Activated T-cell treated with anti-CD3 and anti-CD28 coated beads for 1 hour (primary cell): Measurements from ENCODE around the gene SEPHS2.

Source experiments
- DNase-seq: peaks from one replicate; pipeline ENCODE4 v3.0.0-alpha.2; 2020; ENCODE audit warnings: low read depth

SEPHS2 gene

DNA sequence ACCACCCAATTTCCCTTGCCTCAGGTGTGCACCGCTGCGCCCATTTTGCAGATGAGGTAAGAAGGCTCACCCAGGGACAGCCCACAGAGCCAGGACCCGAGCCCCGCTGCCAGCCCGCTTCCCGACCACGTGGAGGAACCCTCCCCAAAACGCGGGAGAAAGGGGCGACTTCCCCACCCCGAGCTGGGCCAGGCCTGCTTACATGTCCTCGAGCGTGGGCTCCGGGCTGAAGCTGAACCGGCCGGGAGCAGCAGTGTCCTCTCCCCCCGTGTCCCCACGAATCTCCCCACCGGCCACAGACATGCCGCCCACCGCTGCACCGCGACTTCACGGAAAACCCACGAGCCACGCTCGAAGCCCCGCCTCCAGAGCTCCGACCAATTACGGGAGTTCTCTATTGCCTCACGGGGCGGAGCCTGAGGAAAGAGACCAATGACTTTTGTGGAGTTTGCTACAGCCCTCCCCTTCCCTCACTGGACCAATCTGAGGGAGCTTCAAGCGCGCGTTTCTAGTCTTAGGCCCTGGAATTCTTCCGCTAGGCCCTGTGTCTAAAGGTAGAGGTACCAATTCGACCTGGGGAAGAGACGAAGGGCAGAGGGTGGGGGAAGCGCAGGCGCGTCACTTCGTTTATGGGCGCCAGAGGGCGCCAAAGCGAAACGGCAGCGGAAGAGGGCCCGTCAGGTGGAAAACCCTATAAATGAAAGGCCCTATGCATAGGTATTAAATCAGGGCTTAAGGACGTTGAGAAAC is 15.8 kb downstream of the SEPHS2 start, which contains the start of gene DCTPP1:
DCTPP1 (minus strand) TSS at position 353 of the 750 bp plus-strand sequence; CDS start at position 303, 50 bp downstream.
- DNase-seq = peak; percentile 90

DNA sequence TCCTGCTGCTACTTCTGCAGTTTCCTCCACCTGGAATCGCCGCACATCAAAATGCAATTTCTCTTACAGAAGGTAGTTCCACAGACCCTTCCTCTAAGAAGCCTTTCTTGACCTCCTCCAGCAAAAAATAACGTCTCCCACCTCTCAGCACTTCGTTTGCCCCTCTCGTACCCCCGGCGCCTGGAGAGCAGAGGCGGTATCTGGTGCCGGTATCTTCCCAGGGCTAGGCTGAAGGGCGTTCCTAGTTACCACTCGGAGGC is 16.3 kb downstream of the SEPHS2 start:
- DNase-seq = no peak

DNA sequence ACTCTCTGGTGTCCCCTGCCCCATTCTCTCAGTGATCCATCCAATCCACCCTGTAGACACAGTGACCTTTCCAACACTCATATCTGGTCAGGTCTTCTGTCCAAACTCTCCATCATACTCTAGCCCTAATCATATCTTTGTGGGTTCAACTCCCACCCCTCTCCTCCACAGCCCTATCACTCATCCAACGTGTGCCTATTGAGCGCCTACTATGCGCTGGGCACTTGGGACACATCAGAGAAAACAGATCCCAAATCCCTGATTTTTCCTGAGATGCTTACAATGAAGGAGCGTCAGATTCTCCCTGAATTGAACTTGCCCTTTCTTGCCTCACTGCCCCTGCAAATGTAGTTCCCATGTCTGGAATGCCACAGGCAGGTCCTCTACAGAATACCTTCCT is 17.6 kb downstream of the SEPHS2 start:
- no peak for DNase-seq

DNA sequence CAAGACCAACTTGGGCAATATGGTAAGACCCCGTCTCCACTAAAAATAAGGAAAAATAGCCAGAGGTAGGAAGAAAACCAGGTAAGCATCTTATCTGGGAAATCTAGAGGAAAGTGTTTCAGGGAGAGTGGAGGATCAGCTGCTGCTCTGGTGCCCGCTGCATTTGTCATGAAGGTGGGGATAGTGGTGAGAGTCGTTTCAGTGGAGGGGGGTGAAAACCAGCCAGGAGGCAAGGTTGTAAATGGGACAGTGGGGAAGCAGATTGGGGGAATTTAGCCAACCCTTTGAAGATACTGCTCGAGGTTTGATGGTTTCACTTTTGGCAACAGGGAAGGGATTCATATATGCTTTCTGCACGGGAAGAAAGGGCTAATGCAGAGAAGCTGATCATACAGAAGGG is 24.7 kb downstream of the SEPHS2 start:
- DNase-seq = no peak

DNA sequence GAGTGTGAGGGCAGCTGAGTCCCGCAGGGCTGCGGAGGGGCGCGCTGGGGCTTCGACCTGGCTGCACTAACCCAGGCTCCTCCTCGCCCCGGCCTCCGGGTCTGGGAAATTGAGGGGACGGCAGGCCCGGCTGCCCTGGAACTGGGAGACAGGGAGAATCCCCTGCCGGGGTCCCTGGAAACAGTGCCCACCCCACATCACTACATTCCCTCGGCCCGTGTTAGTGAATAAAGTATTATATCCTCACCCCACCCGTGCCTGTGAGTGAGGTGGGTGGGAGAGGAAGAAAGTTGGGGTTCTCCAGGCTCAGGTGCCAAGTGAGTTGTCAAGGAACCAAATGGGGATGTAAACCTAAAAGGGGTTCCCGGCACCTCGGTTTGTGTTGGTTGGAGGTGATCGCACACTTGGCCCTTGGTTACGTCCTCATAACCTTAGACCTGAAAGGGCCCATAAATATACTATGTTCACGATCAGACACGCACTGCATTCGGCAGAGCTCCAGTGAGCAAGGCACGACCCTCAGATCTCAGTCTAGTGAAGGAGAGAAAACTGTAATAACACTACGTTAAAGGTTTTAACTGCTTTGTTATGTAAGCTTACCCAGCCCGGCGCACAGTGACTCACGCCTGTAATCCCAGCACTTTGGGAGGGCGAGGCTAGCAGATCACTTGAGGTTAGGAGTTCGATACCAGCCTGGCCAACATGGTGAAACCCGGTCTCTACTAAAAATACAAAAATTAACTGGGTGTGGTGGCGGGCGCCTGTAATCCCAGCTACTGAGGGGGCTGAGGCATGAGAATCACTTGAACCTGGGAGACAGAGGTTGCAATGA is 27.1 kb downstream of the SEPHS2 start:
- no peak for DNase-seq

DNA sequence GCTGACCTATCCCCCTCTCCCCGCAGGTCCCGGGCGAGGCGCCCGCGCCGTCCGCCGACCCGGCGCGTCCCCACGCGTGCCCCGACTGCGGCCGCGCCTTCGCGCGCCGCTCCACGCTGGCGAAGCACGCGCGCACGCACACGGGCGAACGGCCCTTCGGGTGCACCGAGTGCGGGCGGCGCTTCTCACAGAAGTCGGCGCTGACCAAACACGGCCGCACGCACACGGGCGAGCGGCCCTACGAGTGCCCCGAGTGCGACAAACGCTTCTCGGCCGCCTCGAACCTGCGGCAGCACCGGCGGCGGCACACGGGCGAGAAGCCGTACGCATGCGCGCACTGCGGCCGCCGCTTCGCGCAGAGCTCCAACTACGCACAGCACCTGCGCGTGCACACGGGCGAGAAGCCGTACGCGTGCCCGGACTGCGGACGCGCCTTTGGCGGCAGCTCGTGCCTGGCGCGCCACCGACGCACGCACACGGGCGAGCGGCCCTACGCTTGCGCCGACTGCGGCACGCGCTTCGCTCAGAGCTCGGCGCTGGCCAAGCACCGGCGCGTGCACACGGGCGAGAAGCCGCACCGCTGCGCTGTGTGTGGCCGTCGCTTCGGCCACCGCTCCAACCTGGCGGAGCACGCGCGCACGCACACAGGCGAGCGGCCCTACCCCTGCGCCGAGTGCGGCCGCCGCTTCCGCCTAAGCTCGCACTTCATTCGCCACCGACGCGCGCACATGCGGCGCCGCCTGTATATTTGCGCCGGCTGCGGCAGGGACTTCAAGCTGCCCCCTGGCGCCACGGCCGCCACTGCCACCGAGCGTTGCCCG is 27.9 kb downstream of the SEPHS2 start:
- DNase-seq = peak; percentile 81

DNA sequence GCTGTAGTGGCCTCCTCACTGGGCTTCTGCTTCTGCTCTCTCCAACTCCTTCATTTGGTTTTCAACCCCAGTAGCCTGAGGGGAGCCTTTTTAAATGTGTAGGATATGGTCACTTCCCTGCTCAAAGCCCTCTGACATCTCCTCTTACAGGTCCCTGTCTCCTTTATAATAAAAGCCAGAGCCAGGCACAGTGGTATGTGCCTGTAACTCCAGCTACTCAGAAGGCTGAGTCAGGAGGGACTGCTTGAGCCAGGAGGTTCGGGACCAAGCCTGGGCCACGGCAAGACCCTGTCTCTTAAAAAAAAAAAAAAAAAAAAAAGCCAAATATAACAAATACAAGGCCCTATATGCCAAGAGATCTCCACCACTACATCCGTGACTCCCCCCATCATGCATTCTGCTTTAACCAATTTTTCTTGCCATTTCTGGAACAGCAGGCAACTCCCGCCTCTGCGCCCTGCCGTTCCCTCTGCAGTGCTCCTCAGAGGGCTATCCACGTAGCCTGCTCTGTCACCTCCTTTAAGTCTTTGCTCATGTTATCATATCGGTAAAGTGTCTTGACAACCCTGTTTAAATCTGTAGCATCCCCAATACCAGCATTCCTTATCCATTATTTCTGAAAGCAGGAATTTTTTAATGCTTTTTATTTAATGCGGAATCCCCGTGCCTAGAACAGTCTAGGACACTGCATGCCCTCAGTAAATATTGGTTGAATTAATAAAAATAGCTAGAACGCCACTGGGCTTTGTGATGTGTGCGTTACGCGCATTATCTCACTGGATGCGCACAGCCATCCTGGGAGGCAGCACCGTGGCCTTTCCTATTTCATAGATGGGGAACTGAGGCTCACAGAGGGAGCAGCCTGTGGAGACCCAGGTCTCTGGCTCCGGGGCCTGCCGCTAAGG is 28.8 kb downstream of the SEPHS2 start:
- no peak for DNase-seq

DNA sequence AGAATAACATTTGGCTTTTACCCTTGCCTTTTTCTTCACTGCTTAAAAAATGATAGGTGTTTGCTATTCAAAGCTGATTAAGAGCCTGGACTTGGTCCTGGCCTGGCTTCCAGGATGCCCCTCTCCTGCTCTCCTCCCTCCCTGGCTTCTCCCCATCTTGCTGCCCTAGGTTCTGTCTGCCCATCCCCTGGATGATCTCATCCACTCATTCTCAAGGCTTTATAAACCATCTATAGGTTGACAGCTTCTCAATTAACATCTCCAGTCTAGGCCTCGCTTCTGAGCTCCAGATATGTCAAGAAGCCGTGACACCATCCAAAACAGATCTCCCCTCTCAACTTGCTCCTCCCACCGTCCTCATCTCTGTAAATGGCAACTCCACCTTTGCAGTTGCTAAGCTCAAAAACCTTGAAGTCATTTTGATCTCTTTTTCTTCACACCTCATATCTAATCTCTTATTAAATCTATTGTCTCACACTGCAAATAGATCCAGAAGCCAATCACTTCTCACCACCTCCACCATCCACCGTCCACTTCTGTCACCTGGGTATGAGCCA is 29.5 kb downstream of the SEPHS2 start:
- no peak for DNase-seq

DNA sequence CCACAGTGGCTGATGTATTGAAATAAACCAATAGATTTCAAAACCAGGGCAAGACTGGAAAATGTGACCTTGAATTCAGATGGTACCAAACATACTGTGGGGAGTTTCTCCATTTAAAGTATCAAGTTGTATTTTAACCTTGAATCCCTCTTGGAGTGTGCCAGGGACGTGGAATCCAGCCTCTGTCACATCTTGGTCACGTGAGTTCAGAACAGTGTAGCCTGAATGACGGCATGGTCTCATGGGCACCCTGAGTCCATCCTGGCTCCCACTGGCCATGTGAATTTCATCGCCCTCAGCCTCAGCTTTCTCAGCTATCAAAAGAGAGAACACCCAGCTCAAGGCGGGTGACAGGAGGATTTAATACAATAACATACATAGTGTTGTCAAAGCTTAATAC is 31.5 kb downstream of the SEPHS2 start:
- no peak for DNase-seq

DNA sequence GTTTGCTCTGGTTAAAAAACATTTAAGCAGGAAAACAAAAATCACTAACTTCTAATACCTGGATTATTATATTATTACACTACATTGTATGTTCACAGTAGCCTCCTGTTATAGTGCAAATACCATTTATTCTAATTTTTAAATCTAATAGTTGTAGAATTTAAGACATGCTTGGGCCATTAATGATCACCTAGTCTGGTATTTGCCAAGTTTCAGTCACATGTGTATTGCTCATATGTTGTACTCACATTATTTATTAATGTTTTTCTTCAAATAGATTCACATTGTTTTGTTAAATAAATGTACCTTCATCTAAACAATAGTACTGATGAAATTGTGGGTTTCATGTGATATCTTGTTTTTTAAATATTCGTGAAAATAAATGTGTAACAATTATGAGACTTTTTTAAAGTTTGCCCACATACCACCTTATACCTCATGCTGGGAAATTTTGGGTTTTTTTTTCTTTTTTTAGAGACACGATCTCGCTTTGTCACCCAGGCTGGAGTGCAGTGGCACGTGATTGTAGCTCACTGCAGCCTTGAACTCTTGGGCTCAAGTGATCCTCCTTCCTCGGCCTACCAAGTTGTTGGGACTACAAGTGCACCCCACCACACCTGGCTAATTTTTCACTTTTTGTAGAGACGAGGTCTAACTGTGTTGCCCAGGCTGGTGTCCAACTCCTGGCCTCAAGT is 32.4 kb downstream of the SEPHS2 start:
- DNase-seq = no peak

DNA sequence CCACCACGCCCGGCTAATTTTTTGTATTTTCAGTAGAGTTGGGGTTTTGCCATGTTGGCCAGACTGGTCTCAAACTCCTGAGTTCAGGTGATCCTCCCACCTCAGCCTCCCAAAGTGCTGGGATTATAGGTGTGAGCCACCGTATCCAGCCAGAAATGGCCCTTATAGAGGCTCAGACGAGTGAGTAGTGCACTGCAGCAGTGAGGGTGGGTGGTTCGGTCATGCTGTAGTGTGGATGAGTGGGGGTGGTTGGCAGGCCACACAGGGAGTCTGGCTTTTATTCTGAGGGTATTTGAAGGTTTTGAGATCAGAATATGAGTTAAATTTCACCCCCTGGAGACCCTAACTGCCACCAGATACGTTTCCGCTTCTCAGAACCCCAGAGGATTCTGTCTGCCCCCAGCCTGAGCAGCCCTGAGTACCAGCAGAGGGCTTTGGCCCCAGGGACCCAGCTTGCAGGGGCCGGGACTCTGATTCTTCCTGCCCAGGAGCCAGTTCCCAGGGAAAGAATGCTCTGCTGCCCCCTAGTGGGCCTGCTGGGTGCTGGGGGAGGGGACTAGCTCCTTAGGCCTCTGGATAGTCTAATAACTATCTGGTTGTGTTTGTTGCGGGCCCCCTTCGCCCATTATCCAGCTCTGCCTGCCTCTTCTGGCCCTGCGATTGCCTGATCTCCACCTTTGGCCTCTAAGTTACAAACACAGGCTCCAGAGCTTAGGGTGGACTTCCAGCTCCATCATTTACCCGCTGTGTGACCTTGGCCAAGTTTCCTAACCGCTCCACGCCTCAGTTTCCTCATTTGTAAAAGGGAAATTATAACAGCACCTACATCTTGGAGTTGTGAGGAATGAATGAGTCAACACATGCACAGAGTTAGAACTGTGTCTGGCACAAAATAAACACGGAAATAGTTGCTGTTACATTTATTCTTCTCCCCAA is 36.3 kb downstream of the SEPHS2 start:
- DNase-seq = peak; percentile 97

DNA sequence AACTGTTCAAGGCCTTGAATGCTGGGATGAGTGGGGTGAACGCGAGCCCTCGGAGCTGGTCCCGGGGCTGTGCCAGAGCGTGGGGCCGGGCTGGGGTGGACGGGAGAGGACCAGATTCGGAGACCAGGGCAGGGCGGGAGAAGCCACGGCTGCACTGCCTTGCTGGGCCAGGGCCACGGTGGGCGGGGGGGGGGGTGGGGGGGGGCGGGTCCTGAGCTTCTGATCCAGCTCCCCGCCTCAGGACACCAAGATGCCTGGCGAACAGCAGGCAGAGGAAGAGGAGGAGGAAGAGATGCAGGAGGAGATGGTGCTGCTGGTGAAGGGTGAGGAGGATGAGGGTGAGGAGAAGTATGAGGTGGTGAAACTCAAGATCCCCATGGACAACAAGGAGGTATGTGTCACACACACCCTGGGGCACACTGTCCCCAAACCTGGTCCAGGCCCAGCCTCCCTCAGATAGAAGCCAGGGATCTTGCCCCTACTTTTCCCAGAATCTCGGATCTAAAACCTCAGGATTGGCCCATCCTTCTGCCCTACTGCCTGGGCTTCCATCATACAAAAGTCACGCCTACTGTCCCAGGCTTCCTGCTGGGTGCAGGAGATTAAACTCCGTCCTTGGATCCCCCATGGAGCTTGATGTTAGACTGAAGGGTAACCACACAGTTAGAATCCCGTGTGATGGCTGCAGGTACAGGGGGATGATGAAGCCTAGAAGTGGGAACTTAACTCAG is 37.7 kb downstream of the SEPHS2 start:
- no peak for DNase-seq

DNA sequence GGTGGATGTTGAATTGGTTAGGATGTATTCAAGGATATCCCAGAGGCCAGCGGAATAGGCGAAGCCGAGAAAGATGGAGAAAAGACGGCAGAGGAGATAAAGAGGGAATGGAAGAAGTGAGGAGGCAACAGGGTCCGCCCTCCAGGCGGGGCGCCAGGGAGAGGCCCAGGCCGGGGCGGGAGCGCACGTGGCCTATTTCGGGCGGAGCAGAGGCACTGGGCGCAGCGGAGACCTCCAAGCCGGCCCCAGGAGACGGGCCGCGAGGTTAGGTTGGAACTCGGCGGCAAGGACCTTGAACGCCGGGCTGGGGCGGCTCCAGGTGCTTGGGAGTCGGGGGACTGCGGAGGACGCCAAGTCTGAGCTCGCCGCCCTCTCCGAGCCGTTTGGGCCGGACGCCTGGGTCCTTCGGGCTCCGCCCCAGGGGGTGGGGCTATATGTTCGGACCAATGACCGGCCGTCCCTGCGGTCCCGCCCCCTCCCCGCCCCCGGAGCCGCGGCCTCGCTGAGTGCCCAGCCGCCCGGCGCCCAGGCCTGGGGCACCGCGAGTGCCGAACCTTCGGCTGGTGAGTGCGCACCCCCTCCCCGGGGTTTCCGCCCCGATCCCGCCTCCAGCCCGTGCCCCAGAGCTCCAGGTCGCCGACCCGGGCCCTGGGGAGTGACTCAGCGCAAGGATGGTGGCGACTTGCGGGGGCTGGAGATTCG is 38.4 kb downstream of the SEPHS2 start, which contains the start of gene ZNF771:
ZNF771 (plus strand) TSS at position 505 of the 702 bp plus-strand sequence. CDS start 448 bp downstream, outside the sequence.
- peak; percentile 83 for DNase-seq

DNA sequence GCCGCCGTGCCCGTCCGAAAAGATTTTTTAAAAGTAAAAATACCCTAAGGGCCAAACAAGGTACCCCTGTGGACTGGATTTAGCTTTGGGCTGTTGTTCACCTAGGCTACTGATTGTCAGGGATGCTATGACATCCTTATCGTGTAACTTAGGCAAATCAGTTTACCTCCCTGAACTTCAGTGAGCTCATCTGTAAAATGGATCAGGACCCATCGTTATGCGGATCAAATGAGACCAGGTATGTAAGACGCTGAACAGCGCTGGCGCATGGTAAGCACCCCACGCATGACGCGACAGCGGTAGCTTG is 38.9 kb downstream of the SEPHS2 start:
- no peak for DNase-seq

DNA sequence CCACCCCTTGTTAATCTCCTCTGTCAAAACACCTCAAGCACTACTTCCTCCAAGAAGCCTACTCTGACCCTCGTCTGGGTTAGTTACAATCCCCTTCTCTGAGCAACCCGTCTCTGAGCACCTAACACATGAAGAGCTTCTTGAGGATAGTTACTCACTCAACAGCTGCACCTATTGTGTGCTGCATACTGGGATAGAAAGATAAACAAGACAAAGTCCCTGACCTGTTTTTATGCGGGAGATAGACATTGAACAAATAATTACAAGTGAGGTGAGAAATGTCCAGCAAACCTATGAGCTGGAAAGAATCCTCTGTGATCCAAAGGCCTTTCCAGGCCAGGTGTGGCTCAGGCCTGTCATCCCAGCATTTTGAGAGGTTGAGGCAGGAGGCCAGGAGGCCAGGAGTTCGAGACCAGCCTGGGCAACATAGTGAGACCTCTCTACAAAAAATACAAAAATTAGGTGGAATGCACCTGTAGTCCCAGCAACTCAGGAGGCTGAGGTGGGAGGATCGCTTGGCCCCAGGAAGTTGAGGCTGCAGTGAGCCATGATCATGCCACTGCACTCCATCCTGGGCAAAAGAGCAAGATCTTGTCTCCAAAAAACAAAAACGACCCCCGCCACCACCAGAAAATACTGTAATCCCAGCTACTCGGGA is 43.8 kb downstream of the SEPHS2 start:
- no peak for DNase-seq

DNA sequence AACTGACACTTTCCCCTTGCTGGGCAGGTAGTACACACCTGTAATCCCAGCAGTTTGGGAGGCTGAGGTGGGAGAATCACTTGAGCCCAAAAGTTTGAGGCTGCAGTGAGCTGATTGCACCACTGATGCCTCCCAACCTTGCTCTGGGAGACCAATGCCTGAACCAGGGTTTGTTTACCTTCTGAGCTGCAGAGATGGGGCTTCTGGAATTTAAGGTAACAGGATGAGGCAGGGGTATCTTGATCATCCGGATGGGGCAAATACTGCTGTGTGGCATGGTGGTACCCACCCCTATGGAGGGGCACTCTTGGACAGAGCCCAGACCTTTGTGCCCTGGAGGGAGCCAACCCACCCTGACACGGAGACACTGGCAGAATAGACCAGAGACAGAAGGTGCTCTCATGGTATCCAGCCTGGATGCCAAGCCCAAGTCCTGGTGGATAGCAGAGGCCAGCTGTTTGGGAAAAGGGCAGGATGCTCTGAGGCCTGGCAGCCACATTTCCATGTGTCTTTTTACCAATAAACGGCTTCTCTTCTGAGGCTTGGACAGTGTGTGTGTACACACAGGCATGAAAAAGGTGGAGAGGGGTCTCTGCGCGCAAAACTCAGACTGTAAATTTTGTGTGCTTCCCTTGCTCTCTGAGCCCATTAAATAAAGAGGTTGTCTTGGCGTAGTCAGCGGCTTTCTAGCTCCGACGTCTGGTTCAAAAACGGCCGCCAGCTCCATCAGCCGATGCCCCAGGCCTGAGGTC is 46.1 kb downstream of the SEPHS2 start:
- DNase-seq = no peak
